GM21717 (cell line): ENCODE measurements around the gene DEPDC1B.
"Not testable (repeated sequence)": the region's sequence is repeated elsewhere in the genome, so short reads cannot be mapped to it uniquely, and the experiment has no call there.

Experiments used
- ATAC-seq: cut with Tn5 transposase; IDR thresholded peaks from one replicate; pipeline ENCODE4 v1.9.1; 2021; ENCODE audit warnings: mild to moderate bottlenecking, moderate library complexity; ENCODE audit not compliant: unreplicated experiment

The DEPDC1B gene

DNA sequence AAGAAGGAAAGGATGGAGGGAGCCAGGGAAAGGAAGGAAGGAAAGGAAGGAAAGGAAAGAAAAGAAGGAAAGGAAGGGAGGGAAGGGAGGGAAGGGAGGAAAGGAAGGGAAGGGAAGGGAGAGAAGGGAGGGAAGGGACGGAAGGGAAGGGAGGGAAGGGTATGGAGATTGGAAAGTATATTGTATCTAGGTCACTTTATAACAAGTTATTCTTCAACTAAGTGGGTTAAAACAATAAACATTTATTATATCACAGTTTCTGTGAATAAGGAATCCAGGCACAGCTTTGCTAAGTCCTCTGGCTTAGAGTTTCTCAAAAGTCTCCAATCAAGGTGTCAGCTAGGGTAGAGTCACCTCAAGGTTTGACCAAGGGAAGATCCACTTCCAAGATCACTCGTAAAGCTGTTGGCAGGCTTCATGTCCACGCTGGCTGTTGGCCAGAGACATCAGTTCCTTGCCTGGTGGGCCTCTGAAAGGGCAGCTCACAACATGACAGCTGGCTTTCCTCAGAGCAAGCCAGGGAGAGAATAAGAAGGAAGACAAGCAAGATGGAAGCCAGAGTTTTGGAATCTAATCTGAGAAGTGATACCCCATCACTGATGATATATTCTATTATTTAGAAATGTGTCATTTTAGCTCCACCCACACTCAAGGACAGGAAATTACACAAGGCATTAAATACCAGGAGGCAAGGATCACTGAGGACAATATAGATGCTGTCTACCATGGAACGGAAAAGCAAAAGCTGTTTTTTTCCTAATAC is 105.1 kb downstream of the DEPDC1B start:
- ATAC-seq: no peak

DNA sequence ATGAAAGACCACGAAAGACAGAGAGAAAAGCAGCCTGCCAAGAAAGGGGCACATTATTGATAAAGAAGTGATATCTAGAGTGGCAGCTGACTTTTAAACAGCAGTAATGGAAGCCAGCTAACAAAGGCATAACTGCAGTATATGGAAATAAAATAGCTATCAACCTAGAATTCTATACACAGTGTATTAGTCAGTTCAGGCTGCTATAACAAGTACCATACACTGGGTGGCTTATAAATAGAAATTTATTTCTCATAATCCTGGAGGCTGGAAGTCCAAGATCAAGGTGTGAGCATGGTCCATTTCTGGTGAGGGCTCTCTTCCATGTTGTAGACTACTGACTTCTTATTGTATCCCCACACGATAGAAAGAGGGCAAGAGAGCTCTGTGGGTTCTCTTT is 109.8 kb downstream of the DEPDC1B start:
- no peak for ATAC-seq

DNA sequence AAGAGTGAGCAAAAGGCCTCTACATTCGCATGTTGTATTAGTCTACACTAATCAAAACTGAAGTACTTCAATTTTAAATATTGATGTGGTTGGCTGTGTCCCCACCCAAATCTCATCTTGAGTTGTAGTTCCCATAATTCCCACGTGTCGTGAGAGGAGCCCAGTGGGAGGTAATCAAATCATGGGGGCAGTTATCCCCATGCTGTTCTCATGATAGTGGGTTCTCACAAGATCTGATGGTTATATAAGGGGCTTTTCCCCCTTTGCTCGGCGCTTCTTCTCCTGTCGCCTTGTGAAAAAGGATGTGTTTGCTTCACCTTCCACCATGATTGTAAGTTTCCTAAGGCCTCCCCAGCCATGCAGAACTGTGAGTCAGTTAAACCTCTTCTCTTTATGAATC is 112.7 kb downstream of the DEPDC1B start:
- not testable (repeated sequence) for ATAC-seq

DNA sequence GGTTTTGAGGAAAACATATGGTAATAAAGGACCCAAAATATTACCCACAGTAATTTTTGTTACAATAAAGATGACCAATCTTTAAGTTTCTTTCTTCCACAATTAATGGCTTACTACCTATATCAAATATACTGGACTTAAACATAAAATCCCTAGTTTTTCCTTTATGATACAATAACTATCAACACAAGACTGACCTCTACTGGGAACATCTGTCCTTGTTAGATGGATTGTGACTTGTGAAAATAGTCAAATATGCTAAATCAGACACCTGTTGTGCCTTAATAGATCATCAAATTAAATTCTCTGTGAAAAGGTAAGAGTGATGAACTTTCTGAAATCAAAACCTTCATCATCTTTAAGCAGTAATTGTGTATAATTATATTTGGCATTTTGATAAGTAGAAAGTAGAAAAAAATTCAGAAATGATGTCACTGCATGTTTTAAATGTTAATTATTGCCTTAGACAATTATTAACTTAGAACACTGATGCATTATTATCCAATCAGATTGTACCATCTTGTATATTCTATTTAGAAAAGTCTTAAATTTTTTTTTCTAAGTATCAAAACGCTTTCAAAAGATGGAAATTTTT is 113.6 kb downstream of the DEPDC1B start:
- peak; percentile 72 for ATAC-seq

DNA sequence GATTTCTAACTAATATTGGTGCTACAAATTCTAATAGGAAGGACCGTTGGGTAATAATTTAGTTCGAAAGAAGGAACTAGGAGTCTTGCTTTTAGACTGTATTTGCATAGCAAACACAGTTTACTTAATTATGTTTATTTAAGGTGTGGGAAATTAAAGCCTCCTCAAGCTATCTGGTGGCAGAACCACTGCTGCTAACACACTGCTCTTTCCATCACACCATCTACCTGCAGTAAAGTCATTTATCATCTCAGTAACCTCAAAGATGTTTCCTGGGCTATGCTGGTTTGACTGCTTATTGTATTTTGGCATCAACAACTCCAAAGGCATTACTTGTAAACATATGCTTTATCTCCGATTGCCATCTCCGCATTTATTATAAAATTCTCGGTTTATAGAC is 114.3 kb downstream of the DEPDC1B start:
- no peak for ATAC-seq

DNA sequence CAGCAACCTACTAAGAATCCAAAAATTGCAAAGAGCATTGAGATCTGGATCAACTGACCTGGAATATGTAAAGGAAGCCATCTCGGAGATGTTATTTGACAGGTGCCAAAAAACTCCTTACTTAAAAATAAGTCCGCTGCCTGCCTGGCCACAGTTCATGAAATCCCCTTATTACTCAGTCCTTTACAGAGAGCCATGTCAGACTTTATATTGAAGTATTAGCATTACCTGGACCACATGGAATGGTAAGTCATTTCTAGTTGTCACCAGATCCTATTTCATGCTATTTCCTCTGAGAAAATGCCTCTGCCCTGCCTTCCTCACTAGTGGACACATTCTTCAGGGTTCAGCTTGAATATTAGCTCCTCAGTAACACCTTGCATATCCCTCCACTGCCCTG is 115.7 kb downstream of the DEPDC1B start:
- ATAC-seq: no peak

DNA sequence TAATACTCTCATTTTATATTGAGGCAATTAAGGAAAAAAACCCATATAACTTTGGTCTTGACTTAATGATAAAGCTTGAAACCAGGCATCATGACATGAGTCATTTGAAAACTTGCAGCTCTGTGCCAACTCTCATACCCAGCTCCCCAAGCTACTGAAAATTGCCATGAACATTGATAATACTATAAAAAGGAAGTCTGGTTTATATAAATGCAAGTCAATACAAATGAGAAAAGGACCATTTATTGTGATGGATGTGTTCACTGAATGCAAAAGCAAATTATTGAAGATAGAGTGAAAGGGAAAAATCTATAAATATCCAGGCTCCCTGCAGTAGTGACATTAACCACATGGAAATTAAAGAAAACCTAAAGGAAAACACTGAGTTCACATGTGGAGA is 116.3 kb downstream of the DEPDC1B start:
- no peak for ATAC-seq

DNA sequence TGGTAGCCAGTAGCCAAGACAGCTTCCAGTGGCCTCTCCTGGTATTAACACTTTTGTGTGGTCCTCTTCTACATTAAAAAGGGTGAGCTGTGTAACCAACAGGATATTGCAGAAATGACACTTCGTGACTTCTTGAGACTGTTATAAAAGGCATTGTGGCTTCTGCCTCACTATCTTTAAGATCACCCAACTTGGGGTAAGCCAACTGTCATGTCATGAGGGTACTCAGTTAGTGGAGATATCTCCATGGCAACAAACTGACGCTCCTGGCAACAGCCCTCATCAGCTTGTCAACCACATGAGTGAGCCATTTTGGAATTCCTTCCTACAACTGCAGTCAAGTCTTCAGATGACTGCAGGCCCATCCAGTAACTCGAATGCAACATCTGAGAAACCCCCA is 121.7 kb downstream of the DEPDC1B start:
- ATAC-seq: no peak

DNA sequence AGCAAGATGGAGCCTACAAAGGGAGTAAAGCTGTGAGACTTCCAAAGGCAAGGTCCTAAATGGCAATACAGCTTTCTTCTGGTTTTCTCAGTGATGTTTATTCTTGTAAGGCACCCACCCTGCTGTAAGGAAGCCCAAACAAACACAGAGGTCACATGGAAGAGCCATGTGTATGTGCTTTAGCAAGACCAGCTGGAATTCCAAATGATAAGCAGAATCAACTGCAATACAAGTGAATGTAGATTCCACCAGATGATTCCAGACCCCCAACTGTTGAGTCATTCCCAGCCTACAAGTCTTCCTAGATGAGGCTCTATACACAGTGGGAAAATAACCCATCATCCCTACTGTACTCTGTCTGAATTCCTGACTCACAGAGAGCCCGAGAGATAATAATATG is 122.8 kb downstream of the DEPDC1B start:
- ATAC-seq: no peak

DNA sequence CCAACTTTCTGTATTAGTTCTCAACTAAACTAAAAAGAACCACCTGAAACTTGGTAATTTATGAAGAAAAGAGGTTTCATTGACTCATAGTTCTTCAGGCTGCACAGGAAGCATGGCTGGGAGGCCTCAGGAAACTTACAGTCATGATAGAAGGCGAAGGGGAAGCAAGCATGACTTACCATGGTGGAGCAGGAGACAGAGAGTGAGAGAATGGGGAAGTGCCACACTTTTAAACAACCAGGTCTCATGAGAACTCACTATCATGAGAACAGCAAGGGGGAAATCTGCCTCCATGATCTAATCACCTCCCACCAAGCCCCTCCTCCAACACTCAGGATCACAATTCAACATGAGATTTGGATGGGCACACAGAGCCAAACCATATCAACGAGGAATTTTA is 123.5 kb downstream of the DEPDC1B start:
- ATAC-seq: no peak

DNA sequence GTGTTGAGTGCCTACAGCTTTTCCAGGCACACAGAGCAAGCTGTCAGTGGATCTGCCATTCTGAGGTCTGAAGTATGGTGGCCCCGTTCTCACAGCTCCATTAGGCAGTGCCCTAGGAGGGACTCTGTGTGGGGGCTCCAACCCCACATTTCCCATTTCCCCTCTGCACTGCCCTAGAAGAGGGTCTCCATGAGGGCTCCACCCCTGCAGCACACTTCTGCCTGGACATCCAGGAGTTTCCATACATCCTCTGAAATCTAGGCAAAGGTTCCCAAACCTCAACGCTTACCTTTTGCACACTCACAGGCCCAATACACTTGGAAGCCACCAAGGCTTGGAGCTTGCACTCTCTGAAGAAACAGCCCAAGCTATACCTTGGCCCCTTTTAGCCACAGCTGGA is 131.3 kb downstream of the DEPDC1B start:
- ATAC-seq: no peak

DNA sequence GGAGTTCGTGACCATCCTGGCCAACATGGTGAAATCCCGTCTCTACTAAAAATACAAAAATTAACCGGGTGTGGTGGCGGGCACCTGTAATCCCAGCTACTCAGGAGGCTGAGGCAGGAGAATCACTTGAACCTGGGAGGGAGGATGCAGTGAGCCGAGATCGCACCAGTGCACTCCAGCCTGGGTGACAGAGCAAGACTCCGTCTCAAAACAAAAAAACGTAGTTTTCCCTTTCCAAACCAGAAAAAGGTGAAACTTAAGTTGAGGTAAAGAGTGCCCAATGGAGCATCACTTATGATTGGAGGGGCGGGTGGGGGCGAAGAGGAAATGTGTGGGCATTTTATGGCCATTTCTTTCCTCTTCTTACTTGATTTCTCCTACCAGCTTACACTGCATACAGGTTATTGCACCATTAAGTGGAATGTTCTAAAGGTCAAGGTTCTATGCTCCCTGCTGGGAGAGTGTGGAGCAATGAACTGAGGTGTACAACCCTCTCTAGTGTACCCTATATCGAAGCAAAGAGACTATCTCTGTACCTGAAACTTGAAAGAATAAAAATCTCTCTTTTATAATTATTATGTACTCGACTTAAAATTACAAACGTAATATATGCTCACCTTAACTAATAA is 136.2 kb downstream of the DEPDC1B start:
- no peak for ATAC-seq

DNA sequence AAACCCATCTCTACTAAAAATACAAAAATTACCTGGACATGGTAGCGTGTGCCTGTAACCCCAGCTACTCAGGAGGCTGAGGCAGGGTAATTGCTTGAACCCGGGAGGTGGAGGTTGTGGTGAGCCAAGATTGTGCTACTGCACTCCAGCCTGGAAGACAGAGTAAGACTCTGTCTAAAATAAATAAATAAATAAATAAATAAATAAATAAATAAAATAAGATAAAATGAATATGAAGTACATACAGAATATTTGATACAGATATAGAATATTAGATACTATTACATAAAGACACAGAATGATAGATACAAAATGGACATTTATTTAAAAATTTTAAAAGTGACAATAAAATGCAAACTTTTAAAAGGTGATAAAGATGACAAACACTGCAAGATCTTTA is 146.7 kb downstream of the DEPDC1B start:
- not testable (repeated sequence) for ATAC-seq

DNA sequence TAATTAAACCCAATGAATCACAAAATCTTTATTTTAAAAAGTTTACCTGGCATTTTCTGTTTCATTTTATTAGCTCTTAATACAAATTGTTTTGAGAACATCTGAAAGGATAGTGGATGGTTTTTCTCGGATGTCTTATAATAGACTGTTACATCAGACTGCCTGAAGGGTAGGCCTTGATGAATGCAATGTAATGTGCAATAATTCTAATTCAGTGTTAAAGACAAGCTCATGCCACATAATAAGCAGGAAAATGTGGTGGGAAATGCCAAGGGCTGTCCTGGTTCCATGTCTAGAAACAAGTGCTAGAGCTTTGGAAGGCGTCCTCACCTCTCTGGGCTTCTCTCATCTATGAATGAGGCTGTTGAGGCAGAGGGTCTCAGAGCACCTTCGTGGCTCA is 148.1 kb downstream of the DEPDC1B start:
- ATAC-seq: no peak

DNA sequence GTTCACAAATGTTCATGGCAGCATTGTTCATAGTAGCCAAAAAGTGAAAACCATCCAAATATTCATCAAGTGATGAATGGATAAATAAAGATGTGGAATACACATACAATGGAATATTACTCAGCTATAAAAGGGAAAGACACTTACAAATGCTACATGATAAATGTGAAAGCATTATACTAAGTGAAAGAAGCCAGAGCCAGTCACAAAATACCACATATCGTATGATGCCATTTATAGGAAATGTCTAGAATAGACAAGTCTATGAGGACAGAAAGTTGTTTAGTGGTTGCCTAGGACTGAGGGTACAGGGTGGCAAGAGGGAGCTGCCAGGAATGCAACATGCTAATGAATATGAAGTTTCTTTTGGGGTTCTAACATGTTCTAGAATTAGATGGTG is 148.7 kb downstream of the DEPDC1B start:
- ATAC-seq: no peak

DNA sequence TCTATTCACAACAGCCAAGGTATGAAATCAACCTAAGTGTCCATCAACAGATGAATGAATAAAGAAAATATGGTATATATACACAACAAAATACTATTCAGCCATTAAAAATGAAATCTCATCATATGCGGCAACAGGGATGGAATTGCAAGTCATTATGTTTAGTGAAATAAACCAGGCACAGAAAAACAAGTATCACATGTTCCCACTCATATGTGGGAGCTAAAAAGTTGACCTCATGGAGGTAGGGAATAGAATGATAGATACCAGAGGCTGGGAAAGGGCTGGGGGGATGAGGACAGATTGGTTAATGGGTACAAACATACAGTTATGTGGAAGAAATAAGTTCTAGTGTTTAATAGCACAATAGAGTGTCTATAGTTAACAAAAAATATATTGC is 149.7 kb downstream of the DEPDC1B start:
- ATAC-seq: no peak

DNA sequence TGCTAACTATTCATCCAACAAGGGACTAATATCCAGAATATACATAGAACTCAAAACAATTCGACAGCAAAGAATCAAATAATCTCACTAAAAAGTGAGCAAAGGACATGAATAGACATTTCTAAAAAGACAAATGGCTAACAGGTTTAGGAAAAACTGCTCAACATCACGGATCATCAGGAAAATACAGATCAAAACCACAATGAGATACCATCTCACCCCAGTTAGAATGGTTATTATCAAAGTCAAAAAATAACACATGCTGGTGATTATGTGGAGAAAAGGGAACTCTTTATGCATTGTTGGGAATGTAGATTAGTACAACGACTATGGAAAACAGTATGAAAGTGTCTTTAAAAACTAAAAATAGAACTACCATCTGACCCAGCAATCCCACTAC is 150.1 kb downstream of the DEPDC1B start:
- no peak for ATAC-seq
